HTERT RPE-1 (cell line): ENCODE measurements around the gene TMTC3.
"Not testable (repeated sequence)": the region's sequence is repeated elsewhere in the genome, so short reads cannot be mapped to it uniquely, and the experiment has no call there.

ENCODE experiments used
- in situ Hi-C: fragments of 300-500 bp; cut with MboI; formaldehyde crosslinking; loops from 4 replicates; pipeline ENCODE4 v1.14.3; 2020; ENCODE audit warnings: low sequenced_read_pairs

TMTC3 gene

DNA sequence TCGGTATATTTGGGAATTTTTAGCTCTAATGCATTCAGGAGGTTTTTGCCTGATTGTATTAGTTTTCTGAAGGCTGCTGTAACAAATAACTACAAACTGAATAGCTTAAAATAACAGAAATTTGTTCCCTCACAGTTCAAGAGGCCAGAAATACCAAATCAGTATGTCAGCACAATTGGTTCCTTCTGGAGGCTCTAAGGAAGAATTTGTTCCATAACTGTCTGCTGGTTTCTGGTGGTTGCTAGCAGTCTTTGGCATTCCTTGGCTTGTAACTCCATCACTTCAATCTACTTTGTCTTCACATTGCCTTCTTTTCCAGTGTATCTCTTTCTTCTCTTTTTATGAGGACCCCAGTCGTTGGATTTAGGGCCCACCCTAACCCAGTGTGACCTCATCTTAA, 21.3 kb downstream of the TMTC3 start:
- in situ Hi-C loops, result no loop called here

GRCh38 chr12:88166179-88166578, 24.1 kb downstream of the TMTC3 start:
- in situ Hi-C loops, result no loop called here

DNA sequence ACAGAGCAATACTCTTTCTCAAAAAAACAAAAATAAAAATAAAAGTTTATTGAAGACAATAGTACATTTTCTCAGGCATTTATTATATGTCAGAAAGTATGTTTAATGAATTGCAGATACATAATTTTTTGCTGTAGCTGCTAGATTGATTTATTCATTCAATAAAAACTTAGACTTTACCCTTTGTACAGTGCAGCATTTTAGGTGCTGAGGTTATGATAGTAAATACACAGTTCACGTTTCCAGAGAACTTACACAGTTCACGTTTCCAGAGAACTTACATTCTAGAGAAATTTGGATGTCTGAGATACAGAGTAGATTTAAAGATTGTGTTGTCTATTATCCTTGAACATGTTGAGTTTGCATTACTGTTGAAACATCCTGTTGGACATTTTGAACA, 25.3 kb downstream of the TMTC3 start:
- in situ Hi-C loops, result no loop called here

- in situ Hi-C loops, result no loop called here
Measured at GRCh38 chr12:88172844-88173407, 30.8 kb downstream of the TMTC3 start.

- in situ Hi-C loops, result no loop called here
Measured at GRCh38 chr12:88175544-88175943, 33.4 kb downstream of the TMTC3 start.

DNA sequence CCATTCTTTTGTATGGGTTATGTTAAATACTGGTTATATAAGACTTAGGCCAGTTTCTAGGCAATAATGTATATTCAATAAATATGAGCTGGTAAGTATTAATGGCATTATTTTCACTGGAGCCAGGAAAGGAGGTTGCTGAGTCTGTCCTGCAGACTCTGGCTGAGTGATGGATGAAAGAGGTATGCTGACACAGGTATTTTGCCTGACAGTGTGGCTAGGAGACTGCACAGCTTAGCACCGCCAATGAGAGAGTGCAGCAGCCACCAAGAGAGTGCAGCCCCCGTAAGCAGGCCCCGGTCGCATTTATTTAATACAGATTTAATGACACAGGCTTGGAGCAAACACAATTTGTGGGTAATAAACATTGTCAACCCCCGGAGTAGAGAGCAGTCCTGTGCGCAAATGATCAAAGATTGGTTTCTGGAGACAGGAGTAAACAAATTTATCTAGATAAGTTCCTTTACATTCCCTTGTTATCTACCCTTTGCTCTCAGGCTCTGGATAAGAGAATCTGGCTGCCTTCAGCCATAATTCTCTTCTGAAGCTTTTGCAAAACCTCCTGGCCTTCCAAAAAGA, 37.4 kb downstream of the TMTC3 start:
- in situ Hi-C loops, result no loop called here

GRCh38 chr12:88181881-88182280, 39.8 kb downstream of the TMTC3 start:
- in situ Hi-C loops, result no loop called here

GRCh38 chr12:88182416-88182815, 40.3 kb downstream of the TMTC3 start:
- in situ Hi-C loops, result no loop called here

DNA sequence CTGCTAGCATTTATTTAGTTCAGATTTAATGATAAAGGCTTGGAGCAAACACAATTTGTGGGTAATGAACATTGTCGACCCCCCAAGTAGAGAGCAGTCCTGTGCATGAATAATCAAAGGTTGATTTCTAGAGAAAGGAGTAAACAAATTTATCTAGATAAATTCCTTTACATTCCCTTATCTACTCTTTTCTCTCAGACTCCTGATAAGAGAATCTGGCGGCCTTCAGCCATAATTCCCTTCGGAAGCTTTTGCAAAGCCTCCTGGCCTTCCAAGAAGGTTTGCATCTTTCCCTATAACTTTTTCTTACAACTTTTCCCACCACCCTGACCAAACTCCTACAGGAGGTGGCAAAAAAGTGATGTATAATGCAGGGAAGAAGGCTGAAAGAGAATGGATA, 42.1 kb downstream of the TMTC3 start:
- in situ Hi-C loops, result no loop called here

DNA sequence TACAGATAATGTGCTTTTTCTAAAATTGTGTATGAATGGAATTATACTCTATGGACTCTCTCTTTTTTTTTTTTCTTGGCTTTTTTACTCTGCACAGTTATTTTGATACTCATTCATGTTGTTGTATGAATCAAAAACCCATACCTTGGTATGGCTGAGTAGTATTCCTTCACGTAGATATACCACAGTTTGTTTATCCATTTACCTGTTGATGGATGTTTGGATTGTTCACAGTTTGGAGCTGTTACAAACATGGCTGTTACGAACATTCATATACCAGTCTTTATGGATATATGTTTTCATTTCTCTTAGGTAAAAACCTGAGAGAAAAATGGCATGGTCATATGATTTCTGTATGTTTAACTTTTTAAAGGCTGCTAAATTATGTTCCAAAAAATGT, 43.2 kb downstream of the TMTC3 start:
- in situ Hi-C loops, result no loop called here

GRCh38 chr12:88185988-88186387, 43.9 kb downstream of the TMTC3 start:
- in situ Hi-C loops, result no loop called here

- in situ Hi-C loops, result no loop called here
Measured at GRCh38 chr12:88187571-88187970, 45.5 kb downstream of the TMTC3 start.

DNA sequence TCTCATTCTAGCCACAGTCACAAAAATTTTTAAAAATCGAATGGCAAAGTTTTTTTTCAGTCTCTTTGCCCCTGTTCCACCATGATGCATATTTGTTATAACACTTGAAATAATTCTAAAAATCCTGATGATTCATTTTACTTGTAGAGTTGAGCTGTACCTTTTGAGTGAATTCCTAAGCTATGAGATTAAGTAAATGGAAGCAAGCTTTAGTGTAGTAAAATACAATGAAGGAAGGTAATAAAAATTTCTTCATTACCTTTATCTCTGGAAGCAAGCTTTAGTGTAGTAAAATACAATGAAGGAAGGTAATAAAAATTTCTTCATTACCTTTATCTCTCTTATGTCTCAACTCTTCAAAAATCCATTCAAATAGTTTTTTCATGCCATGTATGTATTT, 46.1 kb downstream of the TMTC3 start:
- in situ Hi-C loops, result no loop called here

- in situ Hi-C loops, result no loop called here
Measured at GRCh38 chr12:88192426-88192825, 50.3 kb downstream of the TMTC3 start.

- in situ Hi-C loops, result no loop called here
Measured at GRCh38 chr12:88194868-88195267, 52.8 kb downstream of the TMTC3 start.

DNA sequence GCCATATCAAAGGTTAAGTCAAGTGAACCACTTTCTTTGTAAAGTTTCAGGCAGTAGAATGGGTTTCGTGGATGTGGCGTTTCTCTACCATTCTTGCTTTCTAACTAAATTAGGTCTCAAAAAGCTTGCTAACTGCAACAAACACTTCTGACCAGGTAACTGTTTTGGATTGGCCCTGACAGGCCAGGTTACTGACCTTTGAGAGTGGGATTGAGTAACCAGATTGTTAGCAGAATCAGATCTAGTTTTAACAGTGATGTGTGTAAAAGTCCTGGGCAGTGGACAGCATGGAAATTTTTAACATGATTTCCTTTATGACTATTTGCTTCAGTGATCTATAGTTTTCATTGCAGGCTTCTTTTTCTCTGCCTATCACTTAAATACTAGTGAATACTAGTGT, 57.9 kb downstream of the TMTC3 start:
- in situ Hi-C loops, result no loop called here

DNA sequence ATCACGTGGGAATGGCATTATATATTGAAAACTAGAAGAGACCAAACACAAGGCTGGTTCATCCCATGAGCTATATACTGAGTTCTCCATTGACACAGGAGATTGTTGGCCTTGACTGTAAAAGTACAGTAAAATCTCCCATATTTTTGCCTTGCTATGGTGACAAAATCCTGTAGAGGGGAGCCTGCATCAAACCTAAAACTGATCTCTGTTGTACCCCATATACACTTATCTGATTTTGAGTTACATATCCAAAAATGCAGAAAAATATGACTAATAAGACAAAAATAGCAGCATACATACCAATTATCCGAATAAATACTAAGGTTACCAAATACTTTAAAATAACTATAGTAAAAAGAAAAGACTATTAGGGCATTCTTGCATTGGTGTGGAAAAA, 60.4 kb downstream of the TMTC3 start:
- in situ Hi-C loops, result no loop called here

DNA sequence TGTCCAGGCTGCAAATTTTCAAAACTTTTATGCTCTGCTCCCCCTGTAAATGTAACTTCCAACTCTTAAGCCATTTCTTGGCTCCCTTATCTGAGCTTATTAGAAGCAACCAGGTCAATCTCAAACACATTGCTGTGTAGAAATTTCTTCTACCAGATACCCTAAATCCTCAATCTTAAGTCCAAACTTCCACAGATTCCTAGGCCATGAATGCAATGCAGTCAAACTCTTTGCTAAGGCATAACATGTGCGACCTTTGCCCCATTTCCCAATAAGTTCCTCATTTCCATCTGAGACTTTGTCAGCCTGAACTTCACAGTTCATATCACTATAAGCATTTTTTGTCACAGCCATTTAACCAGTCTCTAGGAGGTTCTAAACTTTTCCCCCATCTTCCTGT, 64.5 kb downstream of the TMTC3 start:
- in situ Hi-C loops, result no loop called here

- in situ Hi-C loops, result no loop called here
Measured at GRCh38 chr12:88207921-88208620, 66.0 kb downstream of the TMTC3 start.

DNA sequence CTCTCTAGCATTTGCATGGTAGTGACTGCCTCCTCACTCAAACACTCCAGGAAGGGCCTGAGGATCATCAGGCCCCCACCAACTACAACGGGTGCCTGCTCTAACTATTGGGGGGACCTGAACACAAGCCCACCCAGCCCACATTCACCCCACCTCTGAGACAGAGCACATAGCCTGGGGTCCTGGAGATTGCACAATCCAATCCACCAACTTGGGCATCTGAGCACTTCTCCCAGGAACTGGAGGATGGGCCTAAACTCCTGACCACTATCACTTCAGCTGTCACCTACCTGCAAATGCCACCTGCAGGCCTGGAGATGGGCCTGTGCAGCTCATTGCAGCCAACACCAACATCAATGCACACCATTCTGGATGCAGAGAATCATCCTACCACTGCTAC, 66.6 kb downstream of the TMTC3 start:
- in situ Hi-C loops, result no loop called here

- in situ Hi-C loops, result not testable (repeated sequence)
Measured at GRCh38 chr12:88210311-88210710, 68.2 kb downstream of the TMTC3 start.

- in situ Hi-C loops, result no loop called here
Measured at GRCh38 chr12:88218293-88218692, 76.2 kb downstream of the TMTC3 start.

GRCh38 chr12:88219861-88220260, 77.8 kb downstream of the TMTC3 start:
- in situ Hi-C loops, result no loop called here
